D721Med (cell line): ENCODE data around the gene STMP1.

Source experiments
- DNase-seq: peaks from one replicate; pipeline ENCODE4 v3.0.0; 2011; ENCODE audit warnings: low spot score; ENCODE audit not compliant: insufficient read length
- FAIRE-seq: peaks from 2 replicates; lab custom pipeline; 2011; peaks lifted over from hg19 to GRCh38; lab: Jason Lieb, UNC
- CTCF ChIP-seq: IDR thresholded peaks from 2 replicates; pipeline ENCODE4 v1.5.1; 2012; ENCODE audit warnings: mild to moderate bottlenecking, control low read depth; ENCODE audit not compliant: insufficient read depth; ENCODE audit errors: missing control alignments

Gene STMP1

GRCh38 chr7:135650831-135651573 lies 11.3 kb upstream of the STMP1 start:
- DNase-seq (no peak), FAIRE-seq (no peak)
- no peak for TF ChIP-seq CTCF

- FAIRE-seq (no peak), DNase-seq (no peak)
- no peak for TF ChIP-seq CTCF
Observed at GRCh38 chr7:135653340-135654080, 8.8 kb upstream of the STMP1 start.

GRCh38 chr7:135658564-135658963 lies 3.8 kb upstream of the STMP1 start:
- FAIRE-seq, result no peak
- DNase-seq, result no peak
- TF ChIP-seq CTCF, result no peak

GRCh38 chr7:135659159-135659846 lies 3.0 kb upstream of the STMP1 start:
- TF ChIP-seq CTCF, result no peak
- FAIRE-seq, result no peak
- no peak for DNase-seq

GRCh38 chr7:135661311-135662122 lies 797 bp upstream of the STMP1 start:
- no peak for FAIRE-seq
- no peak for DNase-seq
- TF ChIP-seq CTCF, result no peak

- DNase-seq (no peak), FAIRE-seq (no peak)
- TF ChIP-seq CTCF, result no peak
Observed at GRCh38 chr7:135662123-135662372, 266 bp upstream of the STMP1 start.
